A673 (cell line): Measurements from ENCODE around the gene TUBG1. TPM values are rescaled to one million over a fixed set of nuclear protein-coding genes. Genes with fewer than 3 reads are reported as not detected.

Source experiments
- BruUV-seq: library from RNA; stranded (reverse); fragments of 400-500 nt; replicated peaks from 2 replicates; lab custom pipeline; 2021; lab: Mats Ljungman, UMichigan
- CTCF ChIA-PET: fragments of 300-600 bp; sonication (Branson Sonifier 250); formaldehyde crosslinking; loops from one replicate; lab custom pipeline; 2022; ENCODE audit warnings: antibody characterized with exemption; lab: Charles Lee
- POLR2A ChIA-PET: fragments of 300-600 bp; sonication (Branson Sonifier 250); formaldehyde crosslinking; loops from one replicate; lab custom pipeline; 2022; ENCODE audit warnings: antibody characterized with exemption; ENCODE audit not compliant: low non-redundant PET; lab: Charles Lee
- DNase-seq: peaks from one replicate; pipeline ENCODE4 v3.0.0-alpha.2; 2015; ENCODE audit warnings: low spot score
- H3K27ac ChIP-seq: fragments of 200-600 bp; sonication (generic); 2 replicates; pipeline ENCODE4 v1.5.1; 2016; ENCODE audit warnings: mixed run types, low read depth, mild to moderate bottlenecking, mixed read lengths, antibody characterized with exemption, low read length; ENCODE audit not compliant: poor library complexity, severe bottlenecking
- H3K27me3 ChIP-seq: fragments of 200-600 bp; sonication (generic); replicated peaks from 2 replicates; pipeline ENCODE4 v1.6.1; 2017; ENCODE audit warnings: mixed run types, low read depth, mild to moderate bottlenecking, mixed read lengths, antibody characterized with exemption, low read length; ENCODE audit not compliant: insufficient read depth, poor library complexity
- H3K36me3 ChIP-seq: fragments of 200-600 bp; sonication (generic); 2 replicates; pipeline ENCODE4 v1.6.1; 2016; ENCODE audit warnings: mixed run types, mild to moderate bottlenecking, mixed read lengths, antibody characterized with exemption, low read length; ENCODE audit not compliant: insufficient read depth, poor library complexity, severe bottlenecking
- H3K4me1 ChIP-seq: fragments of 200-600 bp; sonication (generic); 2 replicates; pipeline ENCODE4 v1.6.1; 2017; ENCODE audit warnings: mixed run types, mild to moderate bottlenecking, mixed read lengths, antibody characterized with exemption, low read length; ENCODE audit not compliant: insufficient read depth, poor library complexity, severe bottlenecking
- H3K4me3 ChIP-seq: fragments of 200-600 bp; sonication (generic); 2 replicates; pipeline ENCODE4 v1.5.1; 2016; ENCODE audit warnings: low read depth, mixed run types, mild to moderate bottlenecking, mixed read lengths, low read length; ENCODE audit not compliant: poor library complexity, severe bottlenecking
- H3K9me3 ChIP-seq: fragments of 200-600 bp; sonication (generic); 2 replicates; pipeline ENCODE4 v1.6.1; 2016; ENCODE audit warnings: mixed run types, low read depth, mild to moderate bottlenecking, mixed read lengths, antibody characterized with exemption, low read length; ENCODE audit not compliant: poor library complexity, severe bottlenecking
- CTCF ChIP-seq: fragments of 300-800, 200-600 bp; sonication (generic); conservative IDR thresholded peaks from 2 replicates; pipeline ENCODE4 v1.5.1; 2017; ENCODE audit warnings: low read depth, mild to moderate bottlenecking, antibody characterized with exemption, low read length, moderate library complexity, mixed read lengths
- EZH2 ChIP-seq: fragments of 200-600 bp; sonication (generic); IDR thresholded peaks from 2 replicates; pipeline ENCODE4 v1.6.1; 2017; ENCODE audit warnings: borderline replicate concordance, low read depth, mild to moderate bottlenecking, mixed read lengths, antibody characterized with exemption, low read length; ENCODE audit not compliant: poor library complexity, severe bottlenecking
- intact Hi-C: fragments of 100-400 bp; cut with micrococcal nuclease; formaldehyde crosslinking; loops from one replicate; pipeline ENCODE4 v1.10.0; 2022; ENCODE audit not compliant: unreplicated experiment
- total RNA-seq: library from RNA; stranded (reverse); gene quantifications from 2 replicates; pipeline ENCODE4 v1.2.3, GENCODE V29; 2021

TUBG1 gene
- total RNA-seq, 1 experiment from 2014 or later, result 87.4 TPM

GRCh38 chr17:42590886-42591285, 18.6 kb upstream of the TUBG1 start:
- H3K9me3 ChIP-seq, result no peaks in the 10 kb centered on the region
- intact Hi-C loops, result no loop called here
- no peak for DNase-seq
- TF ChIP-seq CTCF, result no peak
- no peak for TF ChIP-seq EZH2
- no peaks in the 10 kb centered on the region for H3K36me3 ChIP-seq
- CTCF ChIA-PET, result no interaction called here
- H3K4me1 ChIP-seq, result no peaks in the 10 kb centered on the region
- POLR2A ChIA-PET, result no interaction called here
- BruUV-seq, result no TSS peak
- no peaks in the 10 kb centered on the region for H3K27me3 ChIP-seq
- no peak overlapping the region for H3K4me3 ChIP-seq
- no peak overlapping the region for H3K27ac ChIP-seq

- no peaks in the 10 kb centered on the region for H3K4me1 ChIP-seq
- intact Hi-C loops, result no loop called here
- H3K36me3 ChIP-seq, result no peaks in the 10 kb centered on the region
- no peaks in the 10 kb centered on the region for H3K27me3 ChIP-seq
- ChIA-PET CTCF (no interaction called here), POLR2A (no interaction called here)
- no peak for DNase-seq
- no peak overlapping the region for H3K4me3 ChIP-seq
- TF ChIP-seq EZH2 (no peak), CTCF (no peak)
- no peak overlapping the region for H3K27ac ChIP-seq
- BruUV-seq, result no TSS peak
- H3K9me3 ChIP-seq, result no peaks in the 10 kb centered on the region
Observed at GRCh38 chr17:42591411-42591810, 18.1 kb upstream of the TUBG1 start.

GRCh38 chr17:42596386-42596785, 13.1 kb upstream of the TUBG1 start:
- no TSS peak for BruUV-seq
- no peak for TF ChIP-seq CTCF
- no peak for TF ChIP-seq EZH2
- ChIA-PET CTCF (no interaction called here), POLR2A (no interaction called here)
- no peaks in the 10 kb centered on the region for H3K27me3 ChIP-seq
- no peaks in the 10 kb centered on the region for H3K9me3 ChIP-seq
- DNase-seq, result no peak
- no peak overlapping the region for H3K27ac ChIP-seq
- no peak overlapping the region for H3K4me3 ChIP-seq
- H3K36me3 ChIP-seq, result no peaks in the 10 kb centered on the region
- no peaks in the 10 kb centered on the region for H3K4me1 ChIP-seq
- intact Hi-C loops, result no loop called here
